K562 (cell line): ENCODE results near the gene NSUN6. TPM values are rescaled to one million over a fixed set of nuclear protein-coding genes. Genes with fewer than 3 reads are reported as not detected.

Source experiments
- ATAC-seq: fragments of 200-7000 bp; cut with Tn5 transposase; 3 replicates; pipeline ENCODE4 v1.9.1; 2020; ENCODE audit warnings: moderate library complexity
- BruUV-seq: library from RNA; stranded (reverse); fragments of 400-500 nt; replicated peaks from 2 replicates; lab custom pipeline; 2021; lab: Mats Ljungman, UMichigan
- CTCF ChIA-PET: fragments of 300-600 bp; formaldehyde crosslinking; extraction: SDS; loops from one replicate; lab custom pipeline; 2021; ENCODE audit warnings: low intra/inter-chr PET ratio; lab: Yijun Ruan, JAX
- POLR2A ChIA-PET: fragments of 300-600, 350-650 bp; sonication (Branson Sonifier 250); formaldehyde crosslinking; extraction: SDS; loops from one replicate; lab custom pipeline; 2021; ENCODE audit warnings: antibody characterized with exemption, inconsistent platforms; lab: Yijun Ruan, JAX
- DNase-seq, 4 experiments: peaks; one replicate each; pipeline versions ENCODE4 v3.0.0 to v3.0.0-alpha.2; 2011 to 2018; ENCODE audit warnings: low spot score in 3 of 4, mixed read lengths in 3 of 4; ENCODE audit errors: extremely low read depth in 1 of 4
- FAIRE-seq: peaks from 2 replicates; lab custom pipeline; 2011; peaks lifted over from hg19 to GRCh38; lab: Jason Lieb, UNC
- H2AFZ ChIP-seq: 2 replicates; pipeline ENCODE4 v1.6.0; 2011; ENCODE audit warnings: low read depth, low read length, control low read depth, inconsistent platforms
- H3K27ac ChIP-seq: fragments of 200-600 bp; 3 replicates; pipeline ENCODE4 v1.8.0; 2011; ENCODE audit warnings: low read depth, mild to moderate bottlenecking, control low read depth, inconsistent platforms, low read length, moderate library complexity, mixed read lengths; ENCODE audit errors: extremely low read depth
- H3K27me3 ChIP-seq, 2 experiments: fragments of 300-600 bp in 1 of 2; 2 replicates in 1 of 2; 3 replicates in 1 of 2; pipeline versions ENCODE4 v1.6.0 to v1.8.0; 2011; ENCODE audit warnings: inconsistent platforms in 2 of 2, low read length in 2 of 2, mild to moderate bottlenecking in 1 of 2, mixed read lengths in 1 of 2, moderate library complexity in 1 of 2; ENCODE audit not compliant: control insufficient read depth in 2 of 2, insufficient read depth in 2 of 2
- H3K36me3 ChIP-seq: fragments of 300-600 bp; 3 replicates; pipeline ENCODE4 v1.8.0; 2011; ENCODE audit warnings: mild to moderate bottlenecking, low read length, inconsistent platforms; ENCODE audit not compliant: control insufficient read depth, insufficient read depth
- H3K4me1 ChIP-seq, 2 experiments: fragments of 200-600 bp in 1 of 2; replicated peaks in 1 of 2; 2 replicates in 1 of 2; 3 replicates in 1 of 2; pipeline versions ENCODE4 v1.5.1 to v1.8.0; 2011; ENCODE audit warnings: inconsistent platforms in 2 of 2, low read length in 2 of 2, mild to moderate bottlenecking in 1 of 2, mixed read lengths in 1 of 2, moderate library complexity in 1 of 2; ENCODE audit not compliant: control insufficient read depth in 2 of 2, insufficient read depth in 2 of 2
- H3K4me2 ChIP-seq: 2 replicates; pipeline ENCODE4 v1.6.1; 2011; ENCODE audit warnings: low read length, control low read depth, inconsistent platforms, mixed read lengths; ENCODE audit not compliant: insufficient read depth
- H3K4me3 ChIP-seq: fragments of 200-600 bp; sonication (generic), shearing (Covaris generic); 2 replicates; pipeline ENCODE4 v1.5.1; 2016; ENCODE audit warnings: control low read depth, inconsistent platforms
- H3K79me2 ChIP-seq: fragments of 200-600 bp; 3 replicates; pipeline ENCODE4 v1.8.0; 2011; ENCODE audit warnings: low read length, inconsistent platforms; ENCODE audit not compliant: control insufficient read depth, insufficient read depth
- H3K9ac ChIP-seq, 2 experiments: 2 replicates each; pipeline versions ENCODE4 v1.6.0 to v1.6.1; 2011; ENCODE audit warnings: low read depth in 2 of 2, low read length in 2 of 2, control low read depth in 1 of 2, inconsistent platforms in 1 of 2, mild to moderate bottlenecking in 1 of 2, mixed read lengths in 1 of 2; ENCODE audit not compliant: insufficient read depth in 1 of 2
- H3K9me1 ChIP-seq: one replicate; pipeline ENCODE4 v1.6.0; 2011; ENCODE audit warnings: inconsistent platforms, mild to moderate bottlenecking, low read length, moderate library complexity; ENCODE audit not compliant: control insufficient read depth, insufficient read depth
- H3K9me3 ChIP-seq: replicated peaks from 2 replicates; pipeline ENCODE4 v1.5.1; 2011; ENCODE audit warnings: low read depth, low read length, inconsistent platforms; ENCODE audit not compliant: control insufficient read depth, insufficient read depth
- H4K20me1 ChIP-seq: replicated peaks from 2 replicates; pipeline ENCODE4 v1.6.1; 2011; ENCODE audit warnings: low read length, inconsistent platforms, mixed read lengths; ENCODE audit not compliant: control insufficient read depth, insufficient read depth
- ESRRB ChIP-seq: fragments of 250-450 bp; sonication (Bioruptor Pico); IDR thresholded peaks from 2 replicates; pipeline ENCODE4 v1.5.0; 2020; ENCODE audit warnings: mild to moderate bottlenecking, moderate library complexity, borderline replicate concordance
- ETV6 ChIP-seq, 3 experiments: fragments of 150-350 bp in 1 of 3; sonication (generic) in 1 of 3; formaldehyde crosslinking in 1 of 3; IDR thresholded peaks; 2 replicates each; pipeline versions ENCODE4 v1.6.1 to v1.8.0; 2014 to 2022; ENCODE audit warnings: borderline replicate concordance in 2 of 3, low read depth in 2 of 3, antibody characterized with exemption in 1 of 3, low read length in 1 of 3, mild to moderate bottlenecking in 1 of 3, missing genetic modification reagents in 1 of 3
- MITF ChIP-seq: IDR thresholded peaks from 2 replicates; pipeline ENCODE4 v1.6.1; 2014; ENCODE audit warnings: antibody characterized with exemption
- PTRF ChIP-seq: fragments of 450-650 bp; IDR thresholded peaks from 2 replicates; pipeline ENCODE4 v1.6.1; 2016; ENCODE audit warnings: mild to moderate bottlenecking, missing genetic modification characterization, missing compliant biosample characterization
- RBFOX2 ChIP-seq: fragments of 200-400 bp; formaldehyde crosslinking; IDR thresholded peaks from 2 replicates; pipeline ENCODE4 v1.6.1; 2017; ENCODE audit warnings: low read depth, mild to moderate bottlenecking, low read length, moderate library complexity
- SP1 ChIP-seq: sonication (generic); formaldehyde crosslinking; IDR thresholded peaks from 2 replicates; pipeline ENCODE4 v1.8.1; 2022; ENCODE audit warnings: mild to moderate bottlenecking, missing genetic modification reagents
- THRAP3 ChIP-seq: fragments of 450-650 bp; IDR thresholded peaks from 2 replicates; pipeline ENCODE4 v1.6.1; 2016; ENCODE audit warnings: mild to moderate bottlenecking, inconsistent platforms, borderline replicate concordance
- YY1 ChIP-seq, 3 experiments: IDR thresholded peaks; 2 replicates each; pipeline ENCODE4 v1.6.1; 2011; ENCODE audit warnings: low read length in 2 of 3, mild to moderate bottlenecking in 2 of 3, moderate library complexity in 2 of 3, borderline replicate concordance in 1 of 3, control low read depth in 1 of 3, low read depth in 1 of 3; ENCODE audit not compliant: insufficient read depth in 3 of 3, insufficient replicate concordance in 2 of 3, control insufficient read depth in 1 of 3, insufficient read length in 1 of 3; ENCODE audit errors: extremely low read depth in 1 of 3
- ZBED1 ChIP-seq: IDR thresholded peaks from 2 replicates; pipeline ENCODE4 v1.6.1; 2014
- ZNF23 ChIP-seq: fragments of 250-450 bp; sonication (Bioruptor Pico); IDR thresholded peaks from 2 replicates; pipeline ENCODE4 v1.4.0; 2020; ENCODE audit warnings: mild to moderate bottlenecking
- ZNF274 ChIP-seq: IDR thresholded peaks from 2 replicates; pipeline ENCODE4 v1.6.1; 2011; ENCODE audit warnings: low read depth, mild to moderate bottlenecking, low read length, moderate library complexity, borderline replicate concordance
- WGBS: fragments of 100-300 bp; shearing (Covaris generic); methylation state at CpG from one replicate; pipeline ENCODE4 v1.1.6; 2016; ENCODE audit warnings: low coverage, mixed read lengths; ENCODE audit not compliant: insufficient coverage; ENCODE audit errors: missing lambda C conversion rate; 5-methylcytosine and 5-hydroxymethylcytosine counted together
- in situ Hi-C: fragments of 300-500 bp; cut with MboI; formaldehyde crosslinking; loops from 4 replicates; pipeline ENCODE4 v1.15.0; 2018; ENCODE audit warnings: inconsistent platforms, mixed read lengths
- intact Hi-C: fragments of 100-400 bp; cut with micrococcal nuclease; formaldehyde crosslinking; loops from 2 replicates; pipeline ENCODE4 v1.14.2; 2022
- polyA plus RNA-seq, 8 experiments: library from polyadenylated mRNA; depleted of rRNA in 4 of 8; stranded (reverse) in 5 of 8; unstranded in 3 of 8; fragments of >200 nt; fragmentation: Nextera tagmentation in 2 of 8; fragmentation: Illumina TruSeq in 1 of 8; extraction: Ambion mirVana in 2 of 8; extraction: Trizol in 1 of 8; gene quantifications; 2 replicates each; pipeline versions ENCODE4 v1.2.1 to v1.2.3, GENCODE V29; 2011 to 2014; ENCODE audit warnings: inconsistent platforms in 1 of 8, missing spikeins in 1 of 8
- total RNA-seq, 7 experiments: library from RNA; depleted of rRNA in 6 of 7; stranded (reverse); fragments of >200 nt in 6 of 7; fragmentation: Illumina TruSeq in 2 of 7; extraction: Trizol in 2 of 7; gene quantifications; 2 replicates each; pipeline versions ENCODE4 v1.2.1 to v1.2.3, GENCODE V29; 2011 to 2021; ENCODE audit warnings: low replicate concordance in 1 of 7

The NSUN6 gene
- total and polyA plus RNA-seq, 9 of the 15 experiments (the other 6 are each of a cell fraction or from before 2014, with no cell fraction given), result 12.5 to 33.1 (median 24.2) TPM

- no peaks in the 10 kb centered on the region for H3K79me2 ChIP-seq
- no TSS peak for BruUV-seq
- intact Hi-C loops, result no loop called here
- peaks cover 28% of the 10 kb centered on the region; the same call in 2 of the 3 replicates for H3K36me3 ChIP-seq
- H2AFZ ChIP-seq, result no peak overlapping the region
- WGBS, result 84% methylated on average over 2 of the region's 2 CpGs
- TF ChIP-seq ZNF274 (no peak), YY1 (IDR thresholded peaks at IDR 0.05; ENCODE audit: borderline replicate concordance in 1 of 3, control insufficient read depth in 1 of 3, extremely low read depth in 1 of 3, insufficient read depth in 3 of 3, insufficient read length in 1 of 3, insufficient replicate concordance in 2 of 3, low read depth in 1 of 3, low read length in 2 of 3) (no peak), SP1 (CRISPR knock-in tag) (no peak), ZBED1 (no peak), PTRF (tag) (no peak), ESRRB (CRISPR knock-in tag) (no peak), THRAP3 (no peak), ETV6 (IDR thresholded peaks at IDR 0.05; ENCODE audit: borderline replicate concordance in 1 of 2, low read depth in 2 of 2, low read length in 1 of 2) (no peak), ETV6 (CRISPR knock-in tag; IDR thresholded peaks at IDR 0.05; ENCODE audit: borderline replicate concordance) (no peak), RBFOX2 (no peak), MITF (no peak), ZNF23 (CRISPR knock-in tag) (no peak)
- no peak for FAIRE-seq
- no peak overlapping the region for H3K9ac ChIP-seq
- no peak for DNase-seq
- H4K20me1 ChIP-seq, result no peaks in the 10 kb centered on the region
- ATAC-seq, result no peak
- POLR2A ChIA-PET, result interaction anchor here (1.2 kb wide), 1 partner anchor 10 kb away, joined by 3 read pairs; no protein-coding TSS in a partner anchor
- H3K9me1 ChIP-seq, result no peaks in the 10 kb centered on the region
- H3K27me3 ChIP-seq, result no peaks in the 10 kb centered on the region
- H3K4me2 ChIP-seq, result no peak overlapping the region
- CTCF ChIA-PET, result no interaction called here
- H3K4me3 ChIP-seq, result no peak overlapping the region
- no peak overlapping the region for H3K27ac ChIP-seq
- no peaks in the 10 kb centered on the region for H3K9me3 ChIP-seq
- H3K4me1 ChIP-seq, result no peaks in the 10 kb centered on the region
- in situ Hi-C loops, result no loop called here
Measured at GRCh38 chr10:18601321-18601720, 50.1 kb downstream of the NSUN6 start.
